Measurements from ENCODE around the gene FER.

GRCh38 chr5:108941746-108942145, 194.0 kb downstream of the FER start:
- no peak for TF ChIP-seq POLR2A (IDR thresholded peaks at IDR 0.05)
- TF ChIP-seq CTCF (IDR thresholded peaks at IDR 0.05), result no peak
- TF ChIP-seq EP300 (IDR thresholded peaks at IDR 0.05), result no peak
